Stimulated activated CD8-positive, alpha-beta memory T cell treated with anti-CD3 and anti-CD28 coated beads, Interleukin-4, amount 100 ng/mL, for 48 hours (primary cell): Measurements from ENCODE around the gene PYROXD2.

Experiments
- DNase-seq: peaks from one replicate; pipeline ENCODE4 v3.0.0-alpha.2; 2020

PYROXD2 gene

GRCh38 chr10:98433881-98434732, 19.1 kb upstream of the PYROXD2 start:
- no peak for DNase-seq

- no peak for DNase-seq
Observed at GRCh38 chr10:98433371-98433770, 18.4 kb upstream of the PYROXD2 start.

GRCh38 chr10:98432330-98432729, 17.3 kb upstream of the PYROXD2 start:
- no peak for DNase-seq

- no peak for DNase-seq
Observed at GRCh38 chr10:98431016-98431415, 16.0 kb upstream of the PYROXD2 start.

GRCh38 chr10:98430427-98430826, 15.4 kb upstream of the PYROXD2 start:
- DNase-seq = no peak

- DNase-seq = no peak
Observed at GRCh38 chr10:98429320-98430072, 14.5 kb upstream of the PYROXD2 start.

GRCh38 chr10:98427011-98427515, 12.1 kb upstream of the PYROXD2 start:
- DNase-seq = no peak

- DNase-seq = peak; percentile 70
Observed at GRCh38 chr10:98425511-98426352, 10.8 kb upstream of the PYROXD2 start.

GRCh38 chr10:98424295-98425254, 9.6 kb upstream of the PYROXD2 start:
- DNase-seq = no peak

GRCh38 chr10:98423691-98424120, 8.7 kb upstream of the PYROXD2 start:
- no peak for DNase-seq

- no peak for DNase-seq
Observed at GRCh38 chr10:98422182-98422581, 7.2 kb upstream of the PYROXD2 start.

GRCh38 chr10:98420786-98421185, 5.8 kb upstream of the PYROXD2 start:
- DNase-seq = no peak

GRCh38 chr10:98419469-98420261, 4.7 kb upstream of the PYROXD2 start:
- DNase-seq = no peak

- DNase-seq = no peak
Observed at GRCh38 chr10:98418665-98419468, 3.9 kb upstream of the PYROXD2 start.

- no peak for DNase-seq
Observed at GRCh38 chr10:98417973-98418664, 3.1 kb upstream of the PYROXD2 start.

- DNase-seq = no peak
Observed at GRCh38 chr10:98417481-98417959, 2.5 kb upstream of the PYROXD2 start.

- no peak for DNase-seq
Observed at GRCh38 chr10:98416606-98417388, 1.8 kb upstream of the PYROXD2 start.

GRCh38 chr10:98415731-98416119, 743 bp upstream of the PYROXD2 start:
- DNase-seq = no peak
